ENCODE data around the gene MVB12B.

- TF ChIP-seq CTCF (IDR thresholded peaks at IDR 0.05 in 4 of 5, conservative IDR thresholded peaks at IDR 0.05 in 1 of 5) = no peak
- TF ChIP-seq POLR2A (IDR thresholded peaks at IDR 0.05) = no peak
Measured at GRCh38 chr9:126461608-126462007, 135.0 kb downstream of the MVB12B start.
